GM21619 (cell line): ENCODE results near the gene REC8.
A peak's percentile ranks its signal among the peaks of the same experiment; 100 is the strongest.

Source experiments
- ATAC-seq: cut with Tn5 transposase; IDR thresholded peaks from one replicate; pipeline ENCODE4 v1.9.1; 2021; ENCODE audit not compliant: unreplicated experiment

REC8 gene

DNA sequence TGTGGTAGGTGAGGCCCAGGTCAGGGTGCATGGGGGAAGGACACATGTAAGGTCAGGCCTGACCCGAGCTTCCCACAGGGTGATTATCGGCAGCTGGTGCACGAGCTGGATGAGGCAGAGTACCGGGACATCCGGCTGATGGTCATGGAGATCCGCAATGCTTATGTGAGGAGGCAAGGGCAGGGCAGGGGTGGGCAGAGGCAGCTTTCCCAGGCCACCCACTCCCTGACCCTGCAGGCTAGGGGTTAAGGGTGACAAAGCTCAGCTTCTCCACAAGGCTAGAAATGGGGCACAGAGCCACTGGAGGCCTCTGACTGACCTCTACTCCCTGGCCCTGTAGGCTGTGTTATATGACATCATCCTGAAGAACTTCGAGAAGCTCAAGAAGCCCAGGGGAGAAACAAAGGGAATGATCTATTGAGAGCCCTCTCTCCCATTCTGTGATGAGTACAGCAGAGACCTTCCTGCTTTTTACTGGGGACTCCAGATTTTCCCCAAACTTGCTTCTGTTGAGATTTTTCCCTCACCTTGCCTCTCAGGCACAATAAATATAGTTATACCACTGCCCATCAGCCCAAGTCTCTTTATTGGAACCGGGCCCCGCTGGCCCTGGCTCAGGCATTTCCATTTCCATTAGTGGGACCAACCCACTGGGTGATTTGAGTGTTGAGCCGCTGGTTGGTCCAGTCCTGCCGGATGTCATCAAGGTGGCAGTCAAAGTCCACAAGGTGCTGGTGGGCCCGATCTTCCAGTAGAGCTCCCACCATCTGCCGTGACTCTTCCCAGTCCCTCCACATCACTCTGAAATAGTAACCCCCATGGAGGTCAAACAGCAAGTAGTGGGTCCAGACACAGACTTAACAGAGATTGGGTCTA lies 33.2 kb upstream of the REC8 start:
- no peak for ATAC-seq

DNA sequence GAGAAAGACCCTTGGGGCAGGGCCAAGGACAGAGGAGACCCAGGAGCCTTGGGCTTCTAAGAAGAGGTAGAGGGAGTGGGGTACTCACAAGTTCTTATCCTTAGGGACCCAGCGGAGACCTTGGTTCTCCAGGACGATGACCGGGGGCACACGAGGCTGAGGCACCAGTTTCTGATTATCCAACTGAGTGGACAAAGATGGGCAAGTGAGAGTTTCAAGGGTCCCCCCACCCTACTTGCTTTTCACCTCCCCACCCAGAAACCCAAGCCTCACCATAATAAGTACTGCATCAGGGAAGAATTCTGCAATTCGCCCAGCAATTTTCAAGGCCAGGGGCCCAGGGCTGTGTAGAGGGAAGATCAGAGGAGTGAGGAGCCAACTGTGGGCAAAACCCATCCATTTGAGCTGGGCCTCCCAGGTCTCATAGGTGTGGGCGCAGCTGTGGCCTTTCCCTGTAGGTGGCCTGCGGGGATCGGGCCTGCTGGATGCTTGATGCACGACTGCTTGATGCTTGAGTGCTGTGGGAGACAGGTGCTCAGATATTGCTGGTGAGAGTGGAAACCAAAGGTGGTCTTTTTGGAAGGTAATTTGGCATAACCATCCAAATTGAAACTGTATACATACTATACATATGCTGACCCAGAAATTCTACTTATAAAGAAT lies 32.5 kb upstream of the REC8 start:
- no peak for ATAC-seq

DNA sequence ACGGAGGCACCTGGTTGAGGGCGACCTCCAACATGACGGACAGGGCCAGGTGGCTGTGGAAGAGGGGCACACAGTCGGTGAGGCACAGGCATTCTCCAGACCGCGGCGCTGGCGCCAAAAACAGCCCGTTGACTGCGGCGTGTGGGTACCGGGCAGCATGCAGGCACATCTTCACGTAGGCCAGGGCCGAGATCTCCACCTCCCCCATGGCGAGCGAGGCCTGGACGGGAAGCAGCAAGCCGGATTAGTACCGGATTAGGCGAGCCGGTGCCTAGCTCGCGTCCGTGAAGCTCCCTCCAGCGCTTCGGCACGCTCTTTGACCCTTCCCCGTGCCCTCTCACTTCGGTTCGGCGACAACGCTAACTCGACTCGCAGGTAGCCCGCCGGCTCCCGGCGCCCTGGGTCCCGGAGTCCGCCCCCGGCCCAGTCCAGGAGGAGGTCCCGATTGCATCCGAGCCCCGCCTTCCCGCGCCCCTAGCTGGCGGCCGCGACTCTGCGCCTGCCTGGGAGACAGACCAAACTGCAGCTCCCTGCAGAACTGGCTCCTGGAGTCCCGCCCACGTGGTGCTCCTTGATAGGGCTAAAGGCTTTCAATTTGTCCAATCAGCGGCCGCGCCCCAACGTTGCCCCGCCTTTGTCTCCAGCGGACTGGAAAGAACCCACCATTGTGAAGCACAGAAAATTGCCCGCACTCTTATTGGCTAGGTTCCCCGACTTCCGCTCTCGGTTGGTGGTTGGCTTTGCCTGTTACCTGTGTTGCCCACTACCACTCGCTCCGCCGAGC lies 30.6 kb upstream of the REC8 start, which contains the start of gene EMC9:
Gene EMC9 (minus strand): TSS at position 495 of the 784 bp plus-strand sequence. CDS start 287 bp downstream, at position 208.
- ATAC-seq, result peak; percentile 80

DNA sequence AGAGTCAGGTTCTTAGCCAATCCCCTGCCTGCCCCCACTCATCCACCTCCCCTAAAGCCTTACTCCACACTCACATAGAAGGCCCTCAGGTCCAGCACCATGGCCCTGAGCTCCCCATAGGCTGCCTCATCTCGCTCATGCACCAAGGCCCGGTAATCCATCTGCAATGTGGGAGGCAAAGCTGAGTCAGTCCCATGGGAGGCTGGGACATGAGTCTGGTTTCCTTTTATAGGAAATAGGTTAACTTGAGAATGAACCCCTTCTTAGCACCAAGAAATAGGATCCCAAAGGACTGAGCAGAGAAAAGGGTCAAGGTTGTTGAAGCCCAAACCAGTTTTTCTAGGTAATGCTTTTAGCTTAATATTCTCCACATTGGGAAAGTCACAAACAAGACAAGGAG lies 28.4 kb upstream of the REC8 start:
- no peak for ATAC-seq

DNA sequence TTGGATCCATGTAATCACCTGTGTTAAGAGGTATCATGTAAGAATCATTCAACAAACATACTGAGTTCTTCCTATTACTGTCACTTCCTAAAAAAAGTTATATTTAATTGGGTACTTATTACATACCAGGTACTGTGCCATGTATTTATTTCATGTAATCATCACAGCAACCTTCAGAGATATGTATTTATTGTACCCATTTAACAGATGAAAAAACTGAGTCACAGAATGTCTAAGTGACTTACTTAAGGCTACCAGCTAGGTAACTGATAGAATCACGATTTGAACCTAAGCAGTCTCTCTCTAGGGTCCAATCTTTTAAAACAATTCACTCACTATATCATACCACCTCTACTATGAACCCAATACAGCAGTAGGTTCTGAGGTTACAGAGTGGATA lies 27.4 kb upstream of the REC8 start:
- no peak for ATAC-seq

DNA sequence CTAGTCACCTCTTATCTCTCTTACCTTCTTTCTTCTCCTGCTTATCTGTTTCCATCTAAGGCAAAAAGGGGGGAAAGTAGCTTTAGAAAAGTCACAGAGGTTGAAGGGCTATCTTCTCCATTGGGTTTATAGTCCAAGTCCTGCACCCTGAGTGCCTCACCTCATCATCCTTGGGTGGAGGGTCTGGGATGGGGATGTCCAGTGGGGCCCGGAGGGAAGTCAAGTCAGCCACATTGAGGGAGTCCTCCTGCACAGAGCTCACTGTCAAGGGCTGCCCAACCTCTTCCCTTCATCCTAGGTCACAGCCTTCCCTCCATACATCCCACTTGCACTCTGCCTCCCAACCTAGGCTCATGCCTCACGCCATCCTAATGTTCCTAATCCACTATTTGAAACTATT lies 26.7 kb upstream of the REC8 start:
- ATAC-seq, result no peak

DNA sequence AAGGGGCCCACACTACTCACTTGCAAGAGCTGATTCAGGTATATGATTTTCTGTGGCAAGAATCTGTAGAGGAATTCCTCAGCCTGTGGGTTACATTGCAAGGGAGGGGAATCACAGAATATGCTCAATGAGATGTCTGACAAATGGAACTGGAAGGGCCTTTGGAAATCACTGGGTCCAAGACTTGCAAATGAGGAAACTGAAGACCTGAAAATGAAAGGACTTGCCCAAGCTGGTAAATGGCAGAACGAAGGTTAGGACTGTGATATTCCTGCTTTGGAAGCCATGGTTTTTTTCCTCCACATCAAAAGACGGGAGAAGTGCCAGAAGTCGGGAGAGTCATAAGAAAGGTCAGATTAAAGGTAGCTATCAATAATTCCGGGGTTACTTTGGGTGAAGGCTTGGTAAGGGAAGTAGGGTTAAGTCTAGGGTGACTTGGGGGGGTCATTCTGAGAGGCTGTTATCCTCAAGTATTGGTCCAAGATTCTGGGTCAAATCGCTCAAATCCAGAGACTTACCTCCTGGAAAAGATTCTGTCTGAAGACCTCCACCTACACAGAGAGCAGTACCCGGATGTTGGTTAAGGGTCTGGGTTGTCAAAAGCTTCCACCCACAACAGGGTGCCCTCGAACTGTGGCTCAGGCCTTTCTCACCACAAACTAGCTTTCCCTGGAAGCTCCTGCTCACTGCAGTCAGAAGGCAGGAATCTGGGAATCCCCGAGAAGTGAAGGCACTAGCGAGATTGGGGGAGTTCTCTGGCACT lies 26.0 kb upstream of the REC8 start:
- no peak for ATAC-seq

DNA sequence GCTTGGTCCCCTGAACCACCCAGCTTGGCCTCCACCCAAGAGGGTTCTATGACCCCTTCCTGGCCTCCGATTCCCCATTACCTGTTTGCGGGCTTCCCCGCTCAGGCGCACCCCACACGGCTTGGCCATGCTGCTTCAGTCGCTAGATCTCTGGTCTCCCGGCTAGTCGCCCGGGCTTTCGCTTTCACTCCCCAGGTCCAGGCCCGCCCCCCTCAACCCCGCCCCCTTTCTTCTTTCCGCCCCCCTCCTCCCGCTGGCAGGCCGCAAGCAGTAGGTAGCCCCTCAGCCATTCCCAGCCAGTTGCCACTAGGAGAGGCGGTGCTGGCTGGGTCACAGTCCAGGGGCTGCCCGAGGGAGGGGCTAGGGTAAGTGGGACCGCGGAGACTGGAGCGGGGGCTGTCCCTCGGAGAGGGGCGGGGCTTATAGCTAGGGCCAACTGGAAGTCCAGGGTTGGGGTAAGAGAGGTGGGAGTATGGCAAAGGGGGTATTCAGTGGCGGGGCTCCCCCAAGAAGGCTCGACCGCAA lies 25.4 kb upstream of the REC8 start, which contains the start of gene PSME2:
Gene PSME2 (minus strand): TSS at position 158 of the 525 bp plus-strand sequence. CDS start 29 bp downstream, at position 129.
- ATAC-seq, result peak; percentile 63

DNA sequence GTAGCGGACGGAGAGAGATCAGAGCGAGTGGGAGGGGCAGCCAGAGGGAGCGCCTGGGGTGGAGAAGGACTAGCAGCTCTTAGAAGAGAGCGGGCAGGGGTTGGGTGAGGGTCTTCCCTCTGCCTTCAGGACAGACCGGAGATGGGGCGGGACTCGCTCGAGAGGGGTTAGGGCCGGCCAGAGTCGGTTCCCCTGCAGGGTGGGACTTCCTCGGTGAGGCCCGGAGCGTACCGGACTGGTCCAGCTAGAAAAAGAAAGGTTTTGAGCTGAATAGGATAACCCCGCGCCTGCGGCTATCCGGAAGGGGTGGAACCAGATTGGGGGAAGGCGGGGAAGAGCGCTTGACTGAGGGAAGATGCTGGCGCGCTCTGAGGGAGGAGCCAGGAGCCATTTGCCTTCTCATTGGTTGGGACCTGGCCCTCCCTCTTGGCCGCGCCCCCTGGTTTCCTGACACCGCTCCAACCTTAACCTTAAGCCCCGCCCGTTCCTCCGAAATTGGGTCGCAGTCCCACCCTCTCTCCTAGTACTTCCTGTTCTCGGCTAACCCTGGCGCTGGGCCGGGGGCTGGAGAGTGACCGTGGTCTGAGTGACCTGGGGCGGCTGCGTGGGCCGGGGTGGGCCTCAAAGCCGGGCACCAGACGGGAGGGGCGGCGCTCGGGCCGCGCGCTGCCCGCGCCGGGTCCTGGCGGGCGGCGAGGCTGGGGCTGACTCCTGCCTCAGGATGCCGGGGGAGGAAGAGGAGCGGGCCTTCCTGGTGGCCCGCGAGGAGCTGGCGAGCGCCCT lies 24.7 kb upstream of the REC8 start, which contains the start of gene RNF31:
Gene RNF31 (plus strand): TSS at position 521 of the 783 bp plus-strand sequence. CDS start 201 bp downstream, at position 722.
- peak; percentile 72 for ATAC-seq

DNA sequence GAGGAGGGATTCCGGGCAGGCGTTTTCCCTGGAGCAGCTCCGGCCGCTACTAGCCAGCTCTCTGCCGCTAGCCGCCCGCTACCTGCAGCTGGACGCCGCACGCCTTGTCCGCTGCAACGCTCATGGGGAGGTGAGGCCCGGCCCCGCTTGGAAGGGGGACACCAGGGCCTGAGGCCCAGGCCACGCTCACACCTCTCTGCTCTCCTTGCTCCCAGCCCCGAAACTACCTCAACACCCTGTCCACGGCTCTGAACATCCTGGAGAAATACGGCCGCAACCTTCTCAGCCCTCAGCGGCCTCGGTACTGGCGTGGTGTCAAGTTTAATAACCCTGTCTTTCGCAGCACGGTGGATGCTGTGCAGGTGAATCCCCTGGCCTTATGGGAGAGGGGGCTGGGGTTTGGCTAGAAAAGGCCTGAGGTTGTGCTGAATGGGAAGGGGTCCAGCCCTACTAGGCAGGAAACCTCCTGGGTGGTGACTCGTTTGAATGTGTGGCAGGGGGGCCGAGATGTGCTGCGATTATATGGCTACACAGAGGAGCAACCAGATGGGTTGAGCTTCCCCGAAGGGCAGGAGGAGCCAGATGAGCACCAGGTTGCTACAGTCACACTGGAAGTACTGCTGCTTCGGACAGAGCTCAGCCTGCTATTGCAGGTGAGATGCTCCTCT lies 24.0 kb upstream of the REC8 start:
- no peak for ATAC-seq

DNA sequence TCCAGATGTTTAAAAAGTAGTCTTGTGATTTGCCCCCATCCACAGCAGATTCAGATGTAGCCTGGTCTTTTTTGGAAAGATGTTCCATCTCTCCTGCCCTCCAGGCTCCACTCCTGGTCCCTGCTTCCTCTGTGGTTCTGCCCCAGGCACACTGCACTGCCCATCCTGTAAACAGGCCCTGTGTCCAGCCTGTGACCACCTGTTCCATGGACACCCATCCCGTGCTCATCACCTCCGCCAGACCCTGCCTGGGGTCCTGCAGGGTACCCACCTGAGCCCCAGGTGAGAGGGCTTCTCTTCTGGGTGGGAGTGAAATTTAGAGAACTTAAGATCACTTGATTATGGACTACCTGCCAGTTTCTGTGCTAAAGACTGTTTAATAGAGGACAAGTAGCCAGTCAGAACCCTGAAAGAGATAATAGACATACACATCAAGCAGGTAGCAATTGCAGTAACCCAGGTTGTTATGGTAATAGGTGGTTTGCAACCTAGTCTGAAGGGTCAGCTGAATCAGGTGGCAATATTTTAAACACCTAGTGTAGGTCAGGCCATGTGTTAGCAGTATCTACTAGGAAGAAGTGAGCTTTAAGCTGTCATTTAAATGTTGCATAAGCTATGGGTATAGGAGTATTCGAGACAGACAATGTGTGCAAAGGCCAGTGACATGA lies 22.4 kb upstream of the REC8 start:
- no peak for ATAC-seq

DNA sequence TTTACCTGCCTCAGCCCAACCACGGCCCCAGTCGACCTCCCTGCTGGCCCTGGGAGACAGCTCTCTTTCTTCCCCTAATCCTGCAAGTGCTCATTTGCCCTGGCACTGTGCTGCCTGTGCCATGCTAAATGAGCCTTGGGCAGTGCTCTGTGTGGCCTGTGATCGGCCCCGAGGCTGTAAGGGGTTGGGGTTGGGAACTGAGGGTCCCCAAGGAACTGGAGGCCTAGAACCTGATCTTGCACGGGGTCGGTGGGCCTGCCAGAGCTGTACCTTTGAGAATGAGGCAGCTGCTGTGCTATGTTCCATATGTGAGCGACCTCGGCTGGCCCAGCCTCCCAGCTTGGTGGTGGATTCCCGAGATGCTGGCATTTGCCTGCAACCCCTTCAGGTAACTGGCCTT lies 21.8 kb upstream of the REC8 start:
- no peak for ATAC-seq

DNA sequence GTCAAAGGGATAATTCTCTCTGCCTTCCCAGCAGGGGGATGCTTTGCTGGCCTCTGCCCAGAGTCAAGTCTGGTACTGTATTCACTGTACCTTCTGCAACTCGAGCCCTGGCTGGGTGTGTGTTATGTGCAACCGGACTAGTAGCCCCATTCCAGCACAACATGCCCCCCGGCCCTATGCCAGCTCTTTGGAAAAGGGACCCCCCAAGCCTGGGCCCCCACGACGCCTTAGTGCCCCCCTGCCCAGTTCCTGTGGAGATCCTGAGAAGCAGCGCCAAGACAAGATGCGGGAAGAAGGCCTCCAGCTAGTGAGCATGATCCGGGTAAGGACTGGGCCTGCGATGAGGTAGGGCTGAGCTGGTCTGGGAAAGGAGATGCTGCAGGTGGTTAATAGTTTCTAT lies 21.3 kb upstream of the REC8 start:
- ATAC-seq, result no peak

DNA sequence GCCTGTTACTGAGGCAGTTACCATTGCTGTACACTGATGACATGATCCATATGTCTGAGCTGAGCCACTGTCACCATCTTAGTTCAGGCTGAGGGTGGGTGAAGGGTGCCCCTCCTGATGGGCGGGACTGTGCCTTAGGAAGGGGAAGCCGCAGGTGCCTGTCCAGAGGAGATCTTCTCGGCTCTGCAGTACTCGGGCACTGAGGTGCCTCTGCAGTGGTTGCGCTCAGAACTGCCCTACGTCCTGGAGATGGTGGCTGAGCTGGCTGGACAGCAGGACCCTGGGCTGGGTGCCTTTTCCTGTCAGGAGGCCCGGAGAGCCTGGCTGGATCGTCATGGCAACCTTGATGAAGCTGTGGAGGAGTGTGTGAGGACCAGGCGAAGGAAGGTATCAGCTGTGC lies 20.9 kb upstream of the REC8 start:
- ATAC-seq, result no peak

DNA sequence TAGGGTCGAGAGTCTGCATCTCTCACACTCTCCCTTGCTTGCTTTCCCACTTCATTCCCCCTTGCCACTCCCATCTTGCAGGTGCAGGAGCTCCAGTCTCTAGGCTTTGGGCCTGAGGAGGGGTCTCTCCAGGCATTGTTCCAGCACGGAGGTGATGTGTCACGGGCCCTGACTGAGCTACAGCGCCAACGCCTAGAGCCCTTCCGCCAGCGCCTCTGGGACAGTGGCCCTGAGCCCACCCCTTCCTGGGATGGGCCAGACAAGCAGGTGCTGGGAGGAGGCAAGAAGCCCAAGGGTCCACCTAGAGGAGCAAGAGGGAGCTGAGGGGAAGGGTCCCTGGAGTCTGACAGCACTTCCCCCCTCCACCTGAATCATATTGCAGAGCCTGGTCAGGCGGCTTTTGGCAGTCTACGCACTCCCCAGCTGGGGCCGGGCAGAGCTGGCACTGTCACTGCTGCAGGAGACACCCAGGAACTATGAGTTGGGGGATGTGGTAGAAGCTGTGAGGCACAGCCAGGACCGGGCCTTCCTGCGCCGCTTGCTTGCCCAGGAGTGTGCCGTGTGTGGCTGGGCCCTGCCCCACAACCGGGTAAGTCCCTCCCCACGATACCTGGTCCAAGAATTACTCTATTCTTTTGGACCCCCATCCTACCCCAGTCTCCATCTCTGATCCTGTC lies 20.3 kb upstream of the REC8 start:
- no peak for ATAC-seq

DNA sequence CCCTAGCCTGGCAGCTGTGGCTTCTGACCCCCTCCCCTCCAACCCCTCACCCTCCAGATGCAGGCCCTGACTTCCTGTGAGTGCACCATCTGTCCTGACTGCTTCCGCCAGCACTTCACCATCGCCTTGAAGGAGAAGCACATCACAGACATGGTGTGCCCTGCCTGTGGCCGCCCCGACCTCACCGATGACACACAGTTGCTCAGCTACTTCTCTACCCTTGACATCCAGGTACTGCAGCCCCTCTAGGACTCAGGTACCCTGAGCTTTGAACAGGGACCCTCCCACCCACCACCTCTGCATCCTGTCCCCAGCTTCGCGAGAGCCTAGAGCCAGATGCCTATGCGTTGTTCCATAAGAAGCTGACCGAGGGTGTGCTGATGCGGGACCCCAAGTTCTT lies 16.8 kb upstream of the REC8 start:
- ATAC-seq, result no peak

DNA sequence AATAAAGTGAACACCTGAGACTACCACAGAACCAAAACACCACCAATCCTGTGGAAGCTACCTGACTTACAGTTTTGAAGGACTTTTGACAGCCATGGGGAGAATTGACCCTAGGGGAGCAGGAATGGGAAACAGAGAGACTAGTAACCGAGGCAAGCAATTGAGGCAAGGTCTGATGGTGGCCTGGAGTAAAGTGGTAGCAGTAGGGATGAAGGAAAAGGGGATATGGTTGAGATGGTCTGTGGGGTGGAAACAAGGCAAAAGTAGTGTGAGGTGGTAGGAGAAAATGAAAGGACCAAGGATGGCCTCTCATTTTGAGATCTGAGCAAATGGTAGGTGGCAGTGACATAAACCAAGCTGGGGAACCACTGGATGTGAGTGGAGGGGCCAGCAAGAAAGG lies 15.0 kb upstream of the REC8 start:
- ATAC-seq, result no peak

DNA sequence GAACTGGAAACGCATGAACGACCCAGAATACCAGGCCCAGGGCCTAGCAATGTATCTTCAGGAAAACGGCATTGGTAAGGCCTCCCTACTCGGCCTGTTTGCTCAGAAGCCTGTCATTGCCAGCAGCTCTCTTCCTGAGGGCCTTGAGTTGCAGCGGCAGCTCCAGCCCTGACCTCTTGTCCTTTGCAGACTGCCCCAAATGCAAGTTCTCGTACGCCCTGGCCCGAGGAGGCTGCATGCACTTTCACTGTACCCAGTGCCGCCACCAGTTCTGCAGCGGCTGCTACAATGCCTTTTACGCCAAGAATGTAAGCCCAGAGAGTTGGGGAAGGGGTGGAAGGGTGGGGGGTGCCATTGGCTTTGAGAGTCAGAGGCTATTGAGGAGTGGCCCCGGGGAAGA lies 14.5 kb upstream of the REC8 start:
- no peak for ATAC-seq
